ENCODE measurements around the gene NRROS. TPM values are rescaled to one million over a fixed set of nuclear protein-coding genes. Genes with fewer than 3 reads are reported as not detected.
"Not testable (repeated sequence)": the region's sequence is repeated elsewhere in the genome, so short reads cannot be mapped to it uniquely, and the experiment has no call there.

The NRROS gene
- total RNA-seq, 6 experiments from 2014 or later: 0.07 to 0.23 (median 0.13) TPM; not detected in 1

GRCh38 chr3:196633555-196634151, 5.8 kb upstream of the NRROS start:
- Mint-ChIP-seq H3K27me3 (ENCODE audit: insufficient read depth) (peaks cover 13% of the 10 kb centered on the region), H3K4me1 (ENCODE audit: low read depth) (peaks cover 22% of the 10 kb centered on the region), H3K9me3 (no peaks in the 10 kb centered on the region), H3K27ac (no peak overlapping the region), H3K4me3 (0 out of 2 replicates have a peak overlapping the region, but pooled peaks have one; percentile 11), H3K36me3 (ENCODE audit: low read depth) (no peaks in the 10 kb centered on the region)
- no peak for DNase-seq
- TF ChIP-seq CTCF (IDR thresholded peaks at IDR 0.05): no peak

GRCh38 chr3:196634224-196634623, 5.3 kb upstream of the NRROS start:
- Mint-ChIP-seq H3K27ac (no peak overlapping the region), H3K4me3 (no peak overlapping the region), H3K9me3 (no peaks in the 10 kb centered on the region), H3K4me1 (ENCODE audit: low read depth) (peaks cover 25% of the 10 kb centered on the region), H3K27me3 (ENCODE audit: insufficient read depth) (peaks cover 18% of the 10 kb centered on the region), H3K36me3 (ENCODE audit: low read depth) (no peaks in the 10 kb centered on the region)
- no peak for TF ChIP-seq CTCF (IDR thresholded peaks at IDR 0.05)
- no peak for DNase-seq

- Mint-ChIP-seq H3K36me3 (ENCODE audit: low read depth) (no peaks in the 10 kb centered on the region), H3K9me3 (no peaks in the 10 kb centered on the region), H3K4me1 (ENCODE audit: low read depth) (peaks cover 28% of the 10 kb centered on the region), H3K27ac (no peak overlapping the region), H3K27me3 (ENCODE audit: insufficient read depth) (peaks cover 20% of the 10 kb centered on the region), H3K4me3 (no peak overlapping the region)
- TF ChIP-seq CTCF (IDR thresholded peaks at IDR 0.05): no peak
- DNase-seq: no peak
Measured at GRCh38 chr3:196634829-196635228, 4.7 kb upstream of the NRROS start.

GRCh38 chr3:196636369-196637349, 2.8 kb upstream of the NRROS start:
- DNase-seq: no peak
- H3K27ac Mint-ChIP-seq: no peak overlapping the region; the same call in 1 of the 2 replicates
- H3K4me1 Mint-ChIP-seq (ENCODE audit: low read depth): peaks cover 25% of the 10 kb centered on the region
- peaks cover 24% of the 10 kb centered on the region for H3K27me3 Mint-ChIP-seq (ENCODE audit: insufficient read depth)
- TF ChIP-seq CTCF (IDR thresholded peaks at IDR 0.05): 0 out of 2 replicates have a peak, but pooled peaks have one; percentile 14
- H3K9me3 Mint-ChIP-seq: no peaks in the 10 kb centered on the region
- peak overlapping the region; percentile 74 for H3K4me3 Mint-ChIP-seq
- H3K36me3 Mint-ChIP-seq (ENCODE audit: low read depth): no peaks in the 10 kb centered on the region

GRCh38 chr3:196637941-196638340, 1.6 kb upstream of the NRROS start:
- H3K9me3 Mint-ChIP-seq; H3K27ac Mint-ChIP-seq; DNase-seq; H3K36me3 Mint-ChIP-seq (ENCODE audit: low read depth); H3K4me3 Mint-ChIP-seq: not testable (repeated sequence)
- peaks cover 15% of the 10 kb centered on the region for H3K4me1 Mint-ChIP-seq (ENCODE audit: low read depth)
- peaks cover 31% of the 10 kb centered on the region for H3K27me3 Mint-ChIP-seq (ENCODE audit: insufficient read depth)
